ENCODE measurements around the gene PDLIM7. TPM values are rescaled to one million over a fixed set of nuclear protein-coding genes. Genes with fewer than 3 reads are reported as not detected.

PDLIM7 gene
- total RNA-seq, 1 donor from 2014 or later: 118 TPM

DNA sequence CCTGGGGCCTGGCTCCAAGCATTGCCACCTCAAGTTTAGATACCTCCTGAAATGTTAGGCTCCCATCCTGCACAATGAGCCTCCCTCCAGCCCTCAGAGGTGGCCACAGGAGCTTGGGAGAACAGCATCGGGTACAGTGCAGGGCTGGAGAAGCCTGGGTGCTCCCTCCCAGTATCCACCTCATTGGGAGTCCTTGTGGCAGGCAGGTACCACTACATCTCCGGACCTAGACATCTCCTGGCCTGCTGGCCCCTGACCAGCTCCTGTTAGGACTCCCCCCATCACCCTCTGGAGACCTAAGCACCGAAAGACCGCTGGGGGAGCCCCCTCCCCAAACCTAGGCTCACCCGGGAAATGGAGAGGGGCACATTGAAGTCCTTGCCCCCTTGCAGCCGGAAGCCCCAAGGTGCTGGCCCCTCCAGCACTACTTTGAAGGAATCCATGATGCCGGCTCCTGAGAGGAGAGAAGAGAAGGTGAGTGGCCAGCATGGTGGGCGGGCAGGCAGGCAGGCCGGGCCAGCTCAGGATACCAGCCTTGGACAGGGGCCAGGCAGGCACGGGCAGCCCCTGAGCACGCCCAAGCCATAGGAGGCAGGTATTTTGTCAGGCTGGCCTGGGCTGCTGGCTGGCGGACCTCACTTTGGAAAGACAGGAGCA, 1.2 kb downstream of the PDLIM7 start:
- Histone ChIP-seq H3K4me1 (peaks cover 53% of the 10 kb centered on the region), H3K36me3 (peaks cover 0 to 9% of the 10 kb centered on the region in 2 donors), H3K9me3 (no peaks in the 10 kb centered on the region), H3K4me3 (peak overlapping the region; percentile 73 to 91), H3K27me3 (no peaks in the 10 kb centered on the region), H3K27ac (peak overlapping the region; percentile 85)
- intact Hi-C loops (cut with DNase I): loop anchor here (2.0 to 5.0 kb wide), 3 partner anchors 21 to 183 kb away; no protein-coding TSS in a partner anchor
- no peak for DNase-seq (ENCODE audit: extremely low spot score in 2 of 2)
- peak in 1 of 2 donors; percentile 68 for TF ChIP-seq POLR2AphosphoS5 (IDR thresholded peaks at IDR 0.05; ENCODE audit: insufficient read depth in 1 of 2, low read depth in 1 of 2)
- TF ChIP-seq POLR2A (IDR thresholded peaks at IDR 0.05): no peak
- TF ChIP-seq, protein P1, sequence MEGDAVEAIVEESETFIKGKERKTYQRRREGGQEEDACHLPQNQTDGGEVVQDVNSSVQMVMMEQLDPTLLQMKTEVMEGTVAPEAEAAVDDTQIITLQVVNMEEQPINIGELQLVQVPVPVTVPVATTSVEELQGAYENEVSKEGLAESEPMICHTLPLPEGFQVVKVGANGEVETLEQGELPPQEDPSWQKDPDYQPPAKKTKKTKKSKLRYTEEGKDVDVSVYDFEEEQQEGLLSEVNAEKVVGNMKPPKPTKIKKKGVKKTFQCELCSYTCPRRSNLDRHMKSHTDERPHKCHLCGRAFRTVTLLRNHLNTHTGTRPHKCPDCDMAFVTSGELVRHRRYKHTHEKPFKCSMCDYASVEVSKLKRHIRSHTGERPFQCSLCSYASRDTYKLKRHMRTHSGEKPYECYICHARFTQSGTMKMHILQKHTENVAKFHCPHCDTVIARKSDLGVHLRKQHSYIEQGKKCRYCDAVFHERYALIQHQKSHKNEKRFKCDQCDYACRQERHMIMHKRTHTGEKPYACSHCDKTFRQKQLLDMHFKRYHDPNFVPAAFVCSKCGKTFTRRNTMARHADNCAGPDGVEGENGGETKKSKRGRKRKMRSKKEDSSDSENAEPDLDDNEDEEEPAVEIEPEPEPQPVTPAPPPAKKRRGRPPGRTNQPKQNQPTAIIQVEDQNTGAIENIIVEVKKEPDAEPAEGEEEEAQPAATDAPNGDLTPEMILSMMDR (IDR thresholded peaks at IDR 0.05): no peak

DNA sequence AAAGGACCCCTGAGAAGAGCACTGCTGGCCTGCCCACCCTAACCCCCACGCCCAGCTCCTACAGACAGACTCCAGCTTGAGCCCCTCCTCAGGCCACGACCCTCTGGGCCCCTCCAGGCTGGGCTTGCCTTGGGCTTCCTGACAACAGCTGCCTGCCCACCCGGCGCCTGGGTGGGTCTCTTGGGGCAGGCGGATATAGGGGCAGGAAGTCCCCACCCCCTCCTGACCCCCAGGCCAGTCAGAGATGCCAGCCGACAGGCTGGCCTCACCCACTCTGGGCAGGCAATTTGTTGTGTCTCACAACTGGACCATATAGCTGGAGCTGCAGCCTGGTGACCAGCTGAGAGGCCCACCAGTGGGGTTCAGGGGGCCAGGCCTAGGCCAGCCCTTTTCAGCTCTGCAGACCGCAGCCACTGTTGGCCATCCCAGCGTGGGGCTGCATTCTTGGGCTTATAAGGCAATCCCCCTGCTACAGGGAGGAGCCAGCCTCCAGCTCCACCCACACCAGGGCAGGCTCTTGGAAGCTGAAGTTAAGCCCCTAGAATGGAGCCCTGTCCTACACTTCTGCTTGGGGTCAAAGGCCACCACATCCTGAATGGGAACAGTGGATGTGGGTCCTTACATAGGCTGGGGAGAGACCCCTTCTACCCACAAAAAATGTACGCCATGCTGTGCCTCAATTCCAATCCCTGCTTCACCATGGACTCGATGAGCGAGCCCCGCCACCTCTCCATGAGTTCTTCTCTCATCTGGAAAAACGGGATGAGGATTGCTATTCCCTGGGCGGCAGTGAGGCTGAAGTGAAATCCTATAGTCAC, 2.0 kb downstream of the PDLIM7 start:
- no peaks in the 10 kb centered on the region for H3K9me3 ChIP-seq
- peak overlapping the region; percentile 73 to 91 for H3K4me3 ChIP-seq
- intact Hi-C loops (cut with DNase I): loop anchor here (2.0 to 5.0 kb wide), 3 partner anchors 21 to 183 kb away; no protein-coding TSS in a partner anchor
- no peaks in the 10 kb centered on the region for H3K27me3 ChIP-seq
- peak overlapping the region; percentile 85 for H3K27ac ChIP-seq
- peaks cover 0 to 16% of the 10 kb centered on the region in 2 donors for H3K36me3 ChIP-seq
- DNase-seq (ENCODE audit: extremely low spot score in 2 of 2): no peak
- no peak for TF ChIP-seq POLR2A (IDR thresholded peaks at IDR 0.05)
- TF ChIP-seq POLR2AphosphoS5 (IDR thresholded peaks at IDR 0.05; ENCODE audit: insufficient read depth in 1 of 2, low read depth in 1 of 2): peak; percentile 9 to 70
- TF ChIP-seq, protein P1 (IDR thresholded peaks at IDR 0.05): no peak
- H3K4me1 ChIP-seq: peaks cover 53% of the 10 kb centered on the region

DNA sequence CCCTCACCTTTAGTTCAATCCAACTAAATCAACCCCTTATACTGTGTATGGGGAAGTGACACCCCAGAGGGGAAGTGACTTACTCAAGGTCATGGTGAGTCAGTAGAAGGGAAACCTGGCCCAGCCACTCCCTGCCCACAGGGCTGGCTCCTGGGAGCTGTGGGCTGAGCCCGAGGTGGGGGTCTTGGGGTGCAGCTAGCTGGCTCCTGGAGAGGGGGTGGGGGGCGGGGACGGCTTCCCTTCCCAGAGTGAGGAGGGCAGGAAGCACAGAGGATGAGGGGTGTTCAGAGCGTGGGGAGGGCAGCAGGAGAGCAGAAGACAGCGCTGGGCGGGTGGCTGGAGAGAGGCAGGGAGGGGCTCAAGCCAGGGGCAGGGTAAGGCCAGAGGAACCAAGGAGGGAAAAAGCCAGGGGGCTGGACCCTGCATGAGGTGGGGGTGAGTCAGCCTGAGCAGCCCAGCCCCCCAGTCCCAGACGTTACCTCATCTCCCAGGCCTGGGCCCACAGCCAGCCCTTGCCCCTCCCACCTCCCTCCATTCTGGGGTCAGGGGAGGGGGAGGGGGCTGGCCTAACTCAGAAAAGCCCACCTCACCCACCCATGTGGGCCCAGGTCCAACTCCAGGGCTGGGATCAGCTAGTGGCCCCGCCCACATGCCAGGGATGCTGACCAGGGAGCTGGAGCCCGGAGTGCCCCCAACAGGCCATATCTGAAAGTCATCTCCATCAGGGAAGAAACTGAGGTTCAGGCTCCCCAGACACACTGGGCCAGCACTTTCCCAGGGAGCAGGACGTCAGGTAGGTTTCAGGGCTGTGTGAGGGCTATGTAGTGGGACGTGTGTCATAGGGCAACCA, 2.8 kb downstream of the PDLIM7 start:
- DNase-seq (ENCODE audit: extremely low spot score in 2 of 2): no peak
- TF ChIP-seq POLR2A (IDR thresholded peaks at IDR 0.05): no peak
- TF ChIP-seq, protein P1 (IDR thresholded peaks at IDR 0.05): no peak
- TF ChIP-seq POLR2AphosphoS5 (IDR thresholded peaks at IDR 0.05; ENCODE audit: insufficient read depth in 1 of 2, low read depth in 1 of 2): no peak
- no peaks in the 10 kb centered on the region for H3K9me3 ChIP-seq
- H3K27me3 ChIP-seq: no peaks in the 10 kb centered on the region
- peak overlapping the region; percentile 85 for H3K27ac ChIP-seq
- peaks cover 53% of the 10 kb centered on the region for H3K4me1 ChIP-seq
- H3K36me3 ChIP-seq: peaks cover 0 to 25% of the 10 kb centered on the region in 2 donors
- intact Hi-C loops (cut with DNase I): loop anchor here (5.0 kb wide), 1 partner anchor 37 kb away; no protein-coding TSS in a partner anchor
- H3K4me3 ChIP-seq: peak overlapping the region; percentile 15 to 91

DNA sequence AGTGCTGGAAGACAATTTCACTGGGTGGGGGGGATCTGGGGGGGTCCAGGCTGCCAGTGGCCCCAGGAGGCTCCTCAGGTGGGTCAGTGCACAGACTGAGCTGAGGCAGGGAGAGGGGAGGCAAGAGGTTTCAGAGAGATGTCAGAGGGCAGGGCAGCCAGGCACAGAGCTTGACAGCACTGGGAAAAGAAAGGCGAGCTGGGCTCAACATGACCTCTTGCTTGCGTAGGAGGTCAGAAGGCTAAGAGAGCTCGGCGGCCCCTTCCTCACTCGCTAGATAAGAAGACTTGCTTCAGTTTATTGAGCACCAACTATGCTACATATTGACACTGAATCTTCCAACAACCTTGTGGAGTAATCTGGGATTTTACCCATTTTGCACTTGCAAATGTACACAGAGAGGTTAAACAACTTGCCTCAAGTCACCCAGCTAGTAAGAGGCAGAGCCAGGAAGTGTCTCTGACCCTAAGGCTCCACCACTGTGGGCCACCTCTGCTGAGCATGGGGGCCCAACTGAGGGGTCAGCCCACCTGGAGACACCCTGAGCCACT, 3.5 kb downstream of the PDLIM7 start:
- Histone ChIP-seq H3K36me3 (peaks cover 0 to 32% of the 10 kb centered on the region in 2 donors), H3K4me3 (peak overlapping the region in 1 of 2 donors; percentile 91)
- intact Hi-C loops (cut with DNase I): no loop called here

More for the DNA sequence above, 3.5 kb downstream of the PDLIM7 start:
- Histone ChIP-seq H3K4me1 (peaks cover 53% of the 10 kb centered on the region), H3K9me3 (no peaks in the 10 kb centered on the region), H3K27me3 (no peaks in the 10 kb centered on the region), H3K27ac (peak overlapping the region; percentile 85)
- no peak for DNase-seq (ENCODE audit: extremely low spot score in 2 of 2)
- TF ChIP-seq POLR2A (IDR thresholded peaks at IDR 0.05): no peak
- TF ChIP-seq POLR2AphosphoS5 (IDR thresholded peaks at IDR 0.05; ENCODE audit: insufficient read depth in 1 of 2, low read depth in 1 of 2): no peak
- TF ChIP-seq, protein P1 (IDR thresholded peaks at IDR 0.05): no peak

Measured in vagina (tissue), 2 donors.